Measurements from ENCODE around the gene GOLGA8H.
"Not testable (repeated sequence)": the region's sequence is repeated elsewhere in the genome, so short reads cannot be mapped to it uniquely, and the experiment has no call there.

Gene GOLGA8H

GRCh38 chr15:30603796-30604195, at the start of gene GOLGA8H:
TSS of gene GOLGA8H (plus strand) at chr15:30604028. CDS start at chr15:30604126, 98 bp downstream.
- not testable (repeated sequence) for DNase-seq

- DNase-seq: peak in 1 of 2 donors; percentile 1
Measured at GRCh38 chr15:30566949-30567348, 36.9 kb upstream of the GOLGA8H start.

GRCh38 chr15:30573012-30573491, 30.8 kb upstream of the GOLGA8H start:
- not testable (repeated sequence) for DNase-seq

- DNase-seq: not testable (repeated sequence)
Measured at GRCh38 chr15:30579394-30579970, 24.3 kb upstream of the GOLGA8H start.

- DNase-seq: not testable (repeated sequence)
Measured at GRCh38 chr15:30580716-30581115, 23.1 kb upstream of the GOLGA8H start.

- DNase-seq: peak in 1 of 2 donors; percentile 13
Measured at GRCh38 chr15:30598953-30599352, 4.9 kb upstream of the GOLGA8H start.

- not testable (repeated sequence) for DNase-seq
Measured at GRCh38 chr15:30612271-30612670, 8.4 kb downstream of the GOLGA8H start.

GRCh38 chr15:30621342-30621741, 17.5 kb downstream of the GOLGA8H start:
- peak in 1 of 2 donors; percentile 37 for DNase-seq

GRCh38 chr15:30625436-30626193, 21.8 kb downstream of the GOLGA8H start, which contains the start of gene ARHGAP11B:
TSS of gene ARHGAP11B (plus strand) at chr15:30626128.
- DNase-seq: peak; percentile 95 to 97

- peak in 1 of 2 donors; percentile 23 for DNase-seq
Measured at GRCh38 chr15:30626194-30626565, 22.4 kb downstream of the GOLGA8H start.

GRCh38 chr15:30626632-30627031, 22.8 kb downstream of the GOLGA8H start:
- DNase-seq: not testable (repeated sequence)

GRCh38 chr15:30650012-30650929, 46.4 kb downstream of the GOLGA8H start:
- DNase-seq: no peak

GRCh38 chr15:30661154-30661553, 57.3 kb downstream of the GOLGA8H start:
- peak in 1 of 2 donors; percentile 42 for DNase-seq

Data from CD4-positive, alpha-beta T cell treated with Interleukin-4 for 1 hour (primary cell).